Measurements from ENCODE around the gene OBSCN. TPM values are rescaled to one million over a fixed set of nuclear protein-coding genes. Genes with fewer than 3 reads are reported as not detected.

The OBSCN gene, protein sequence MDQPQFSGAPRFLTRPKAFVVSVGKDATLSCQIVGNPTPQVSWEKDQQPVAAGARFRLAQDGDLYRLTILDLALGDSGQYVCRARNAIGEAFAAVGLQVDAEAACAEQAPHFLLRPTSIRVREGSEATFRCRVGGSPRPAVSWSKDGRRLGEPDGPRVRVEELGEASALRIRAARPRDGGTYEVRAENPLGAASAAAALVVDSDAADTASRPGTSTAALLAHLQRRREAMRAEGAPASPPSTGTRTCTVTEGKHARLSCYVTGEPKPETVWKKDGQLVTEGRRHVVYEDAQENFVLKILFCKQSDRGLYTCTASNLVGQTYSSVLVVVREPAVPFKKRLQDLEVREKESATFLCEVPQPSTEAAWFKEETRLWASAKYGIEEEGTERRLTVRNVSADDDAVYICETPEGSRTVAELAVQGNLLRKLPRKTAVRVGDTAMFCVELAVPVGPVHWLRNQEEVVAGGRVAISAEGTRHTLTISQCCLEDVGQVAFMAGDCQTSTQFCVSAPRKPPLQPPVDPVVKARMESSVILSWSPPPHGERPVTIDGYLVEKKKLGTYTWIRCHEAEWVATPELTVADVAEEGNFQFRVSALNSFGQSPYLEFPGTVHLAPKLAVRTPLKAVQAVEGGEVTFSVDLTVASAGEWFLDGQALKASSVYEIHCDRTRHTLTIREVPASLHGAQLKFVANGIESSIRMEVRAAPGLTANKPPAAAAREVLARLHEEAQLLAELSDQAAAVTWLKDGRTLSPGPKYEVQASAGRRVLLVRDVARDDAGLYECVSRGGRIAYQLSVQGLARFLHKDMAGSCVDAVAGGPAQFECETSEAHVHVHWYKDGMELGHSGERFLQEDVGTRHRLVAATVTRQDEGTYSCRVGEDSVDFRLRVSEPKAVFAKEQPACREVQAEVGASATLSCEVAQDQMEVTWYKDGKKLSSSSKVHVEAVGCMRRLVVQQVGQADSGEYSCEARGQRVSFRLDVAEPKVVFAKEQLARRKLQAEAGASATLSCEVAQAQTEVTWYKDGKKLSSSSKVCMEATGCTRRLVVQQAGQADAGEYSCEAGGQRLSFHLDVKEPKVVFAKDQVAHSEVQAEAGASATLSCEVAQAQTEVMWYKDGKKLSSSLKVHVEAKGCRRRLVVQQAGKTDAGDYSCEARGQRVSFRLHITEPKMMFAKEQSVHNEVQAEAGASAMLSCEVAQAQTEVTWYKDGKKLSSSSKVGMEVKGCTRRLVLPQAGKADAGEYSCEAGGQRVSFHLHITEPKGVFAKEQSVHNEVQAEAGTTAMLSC (N-terminal part only)
- 6.3 and 7.6 TPM in 2 replicates for total RNA-seq

- Histone ChIP-seq H3K27me3 (ENCODE audit: control insufficient read depth, insufficient read depth, low read length) (peaks cover 13% of the 10 kb centered on the region), H3K36me3 (ENCODE audit: control insufficient read depth, insufficient read depth, low read length) (no peaks in the 10 kb centered on the region), H3K4me3 (ENCODE audit: low read depth, low read length) (no peak within 1 kb of the TSS)
- TF ChIP-seq, protein P1, sequence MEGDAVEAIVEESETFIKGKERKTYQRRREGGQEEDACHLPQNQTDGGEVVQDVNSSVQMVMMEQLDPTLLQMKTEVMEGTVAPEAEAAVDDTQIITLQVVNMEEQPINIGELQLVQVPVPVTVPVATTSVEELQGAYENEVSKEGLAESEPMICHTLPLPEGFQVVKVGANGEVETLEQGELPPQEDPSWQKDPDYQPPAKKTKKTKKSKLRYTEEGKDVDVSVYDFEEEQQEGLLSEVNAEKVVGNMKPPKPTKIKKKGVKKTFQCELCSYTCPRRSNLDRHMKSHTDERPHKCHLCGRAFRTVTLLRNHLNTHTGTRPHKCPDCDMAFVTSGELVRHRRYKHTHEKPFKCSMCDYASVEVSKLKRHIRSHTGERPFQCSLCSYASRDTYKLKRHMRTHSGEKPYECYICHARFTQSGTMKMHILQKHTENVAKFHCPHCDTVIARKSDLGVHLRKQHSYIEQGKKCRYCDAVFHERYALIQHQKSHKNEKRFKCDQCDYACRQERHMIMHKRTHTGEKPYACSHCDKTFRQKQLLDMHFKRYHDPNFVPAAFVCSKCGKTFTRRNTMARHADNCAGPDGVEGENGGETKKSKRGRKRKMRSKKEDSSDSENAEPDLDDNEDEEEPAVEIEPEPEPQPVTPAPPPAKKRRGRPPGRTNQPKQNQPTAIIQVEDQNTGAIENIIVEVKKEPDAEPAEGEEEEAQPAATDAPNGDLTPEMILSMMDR (IDR thresholded peaks at IDR 0.05; ENCODE audit: insufficient read depth, low read length, severe bottlenecking), result no peak
- no peak for FAIRE-seq
- DNase-seq (ENCODE audit: low read depth), result no peak
These were observed at the start of gene OBSCN for GRCh38 chr1:228207851-228208821. Gene OBSCN (plus strand): TSS chr1:228208044. CDS start chr1:228211784, 3,740 bp downstream.

- FAIRE-seq (no peak), DNase-seq (ENCODE audit: low read depth) (no peak)
- no peak overlapping the region for H3K4me3 ChIP-seq (ENCODE audit: low read depth, low read length)
- H3K36me3 ChIP-seq (ENCODE audit: control insufficient read depth, insufficient read depth, low read length), result no peaks in the 10 kb centered on the region
- TF ChIP-seq, protein P1 (IDR thresholded peaks at IDR 0.05; ENCODE audit: insufficient read depth, low read length, severe bottlenecking), result no peak
- H3K27me3 ChIP-seq (ENCODE audit: control insufficient read depth, insufficient read depth, low read length), result peaks cover 5% of the 10 kb centered on the region
These were observed 49.5 kb upstream of the OBSCN start for GRCh38 chr1:228158151-228159007.

DNA sequence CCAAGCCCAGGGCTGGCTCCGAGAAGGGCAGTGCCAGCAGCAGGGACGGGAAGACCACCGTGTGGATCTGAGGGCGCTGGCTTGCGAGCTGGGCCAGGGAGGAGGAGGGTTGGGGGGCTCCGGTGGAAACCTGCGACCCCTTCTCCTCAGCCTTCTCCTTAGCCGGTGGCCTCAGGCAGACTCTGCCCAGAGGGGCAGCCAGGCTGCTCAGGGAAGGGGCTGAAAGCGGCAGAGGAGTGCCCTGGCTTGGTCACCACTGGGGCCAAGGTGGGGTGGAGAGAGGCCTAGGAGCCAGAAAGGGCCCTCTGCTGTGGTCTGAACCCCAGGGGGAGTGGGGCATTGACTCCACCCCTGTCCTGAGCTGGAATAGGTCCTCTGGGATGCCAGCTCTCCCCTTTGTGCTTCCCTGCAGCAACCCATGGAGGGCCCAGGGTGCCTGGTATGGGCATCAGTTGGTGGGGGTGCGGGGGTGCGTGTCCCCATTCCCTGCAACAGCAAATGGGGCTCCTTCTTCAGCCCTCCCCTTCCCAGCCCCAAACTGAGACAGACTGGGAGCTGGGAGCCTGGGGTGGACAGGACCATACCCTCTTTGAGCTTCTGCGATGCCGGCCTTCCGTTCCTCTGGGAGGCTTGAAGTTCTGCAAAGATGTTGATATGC, 48.7 kb upstream of the OBSCN start:
- TF ChIP-seq, protein P1 (IDR thresholded peaks at IDR 0.05; ENCODE audit: insufficient read depth, low read length, severe bottlenecking), result no peak
- FAIRE-seq (no peak), DNase-seq (ENCODE audit: low read depth) (no peak)
- H3K36me3 ChIP-seq (ENCODE audit: control insufficient read depth, insufficient read depth, low read length), result no peaks in the 10 kb centered on the region
- no peak overlapping the region for H3K4me3 ChIP-seq (ENCODE audit: low read depth, low read length)
- peaks cover 5% of the 10 kb centered on the region for H3K27me3 ChIP-seq (ENCODE audit: control insufficient read depth, insufficient read depth, low read length)

GRCh38 chr1:228160201-228160761, 47.6 kb upstream of the OBSCN start:
- TF ChIP-seq, protein P1 (IDR thresholded peaks at IDR 0.05; ENCODE audit: insufficient read depth, low read length, severe bottlenecking), result no peak
- no peak overlapping the region for H3K4me3 ChIP-seq (ENCODE audit: low read depth, low read length)
- H3K27me3 ChIP-seq (ENCODE audit: control insufficient read depth, insufficient read depth, low read length), result peaks cover 5% of the 10 kb centered on the region
- DNase-seq (ENCODE audit: low read depth) (no peak), FAIRE-seq (no peak)
- H3K36me3 ChIP-seq (ENCODE audit: control insufficient read depth, insufficient read depth, low read length), result no peaks in the 10 kb centered on the region
